HepG2 (cell line): ENCODE results near the gene ARHGEF10L. TPM values are rescaled to one million over a fixed set of nuclear protein-coding genes. Genes with fewer than 3 reads are reported as not detected.

Experiments
- ATAC-seq: fragments of 200-7000 bp; cut with Tn5 transposase; 3 replicates; pipeline ENCODE4 v1.9.1; 2020; ENCODE audit warnings: mild to moderate bottlenecking, moderate library complexity
- BruUV-seq: library from RNA; stranded (reverse); fragments of 400-500 nt; replicated peaks from 2 replicates; lab custom pipeline; 2021; lab: Mats Ljungman, UMichigan
- CTCF ChIA-PET: fragments of 300-600 bp; formaldehyde crosslinking; extraction: SDS; loops from one replicate; lab custom pipeline; 2021; ENCODE audit warnings: low total read pairs, inconsistent platforms, low intra/inter-chr PET ratio; lab: Yijun Ruan, JAX
- POLR2A ChIA-PET: fragments of 350-600 bp; sonication (Branson Sonifier 250); formaldehyde crosslinking; loops from one replicate; lab custom pipeline; 2020; ENCODE audit warnings: antibody characterized with exemption, inconsistent platforms; lab: Yijun Ruan, JAX
- DNase-seq: peaks from one replicate; pipeline ENCODE4 v3.0.0-alpha.2; 2015; ENCODE audit warnings: low spot score
- FAIRE-seq: peaks from 3 replicates; lab custom pipeline; 2011; peaks lifted over from hg19 to GRCh38; lab: Jason Lieb, UNC
- H2AFZ ChIP-seq: one replicate; pipeline ENCODE4 v1.6.1; 2011; ENCODE audit warnings: low read length, inconsistent platforms
- H3K27ac ChIP-seq: fragments of 300-600 bp; 3 replicates; pipeline ENCODE4 v1.8.0; 2011; ENCODE audit warnings: mixed run types, mild to moderate bottlenecking, mixed read lengths, low read length, inconsistent platforms; ENCODE audit not compliant: insufficient read depth; ENCODE audit errors: extremely low read length
- H3K27me3 ChIP-seq, 2 experiments: fragments of 200-600 bp in 1 of 2; 2 replicates in 1 of 2; 3 replicates in 1 of 2; pipeline versions ENCODE4 v1.6.0 to v1.8.0; 2011; ENCODE audit warnings: low read length in 2 of 2, mild to moderate bottlenecking in 2 of 2, moderate library complexity in 2 of 2, inconsistent platforms in 1 of 2; ENCODE audit not compliant: insufficient read depth in 2 of 2, control insufficient read depth in 1 of 2
- H3K36me3 ChIP-seq, 2 experiments: fragments of 200-600 bp in 1 of 2; replicated peaks in 1 of 2; 2 replicates in 1 of 2; 3 replicates in 1 of 2; pipeline versions ENCODE4 v1.5.1 to v1.8.0; 2011; ENCODE audit warnings: low read length in 2 of 2, inconsistent platforms in 1 of 2; ENCODE audit not compliant: insufficient read depth in 2 of 2, control insufficient read depth in 1 of 2
- H3K4me1 ChIP-seq: 2 replicates; pipeline ENCODE4 v1.5.1; 2012; ENCODE audit warnings: low read length, inconsistent platforms; ENCODE audit not compliant: insufficient read depth
- H3K4me2 ChIP-seq: 2 replicates; pipeline ENCODE4 v1.6.0; 2011; ENCODE audit warnings: low read depth, low read length, inconsistent platforms
- H3K4me3 ChIP-seq, 3 experiments: fragments of 200-600 bp in 1 of 3; sonication (generic), shearing (Covaris generic) in 1 of 3; replicated peaks in 1 of 3; 2 replicates each; pipeline ENCODE4 v1.5.1; 2011 to 2016; ENCODE audit warnings: low read length in 3 of 3, inconsistent platforms in 2 of 3, low read depth in 2 of 3, mild to moderate bottlenecking in 2 of 3, control low read depth in 1 of 3, mixed read lengths in 1 of 3; ENCODE audit not compliant: insufficient read depth in 1 of 3
- H3K79me2 ChIP-seq: one replicate; pipeline ENCODE4 v1.6.1; 2011; ENCODE audit warnings: low read length, inconsistent platforms; ENCODE audit not compliant: insufficient read depth
- H3K9ac ChIP-seq: 2 replicates; pipeline ENCODE4 v1.6.0; 2011; ENCODE audit warnings: mild to moderate bottlenecking, low read depth, low read length, inconsistent platforms; ENCODE audit not compliant: insufficient read depth
- H3K9me3 ChIP-seq: 2 replicates; pipeline ENCODE4 v1.5.1; 2012; ENCODE audit warnings: mild to moderate bottlenecking, low read length
- H4K20me1 ChIP-seq: 2 replicates; pipeline ENCODE4 v1.6.0; 2011; ENCODE audit warnings: inconsistent platforms, mild to moderate bottlenecking, low read length, moderate library complexity; ENCODE audit not compliant: insufficient read depth
- AGO2 ChIP-seq: fragments of 200-400 bp; formaldehyde crosslinking; optimal IDR thresholded peaks from 2 replicates; pipeline ENCODE3; 2017; ENCODE audit warnings: mild to moderate bottlenecking, low read depth, low read length, moderate library complexity
- EEA1 ChIP-seq: sonication (generic); formaldehyde crosslinking; IDR thresholded peaks from 2 replicates; pipeline ENCODE4 v1.5.1; 2020; ENCODE audit warnings: mild to moderate bottlenecking, missing genetic modification reagents, borderline replicate concordance
- MEIS2 ChIP-seq: sonication (generic); formaldehyde crosslinking; IDR thresholded peaks from 2 replicates; pipeline ENCODE4 v1.9.0; 2021; ENCODE audit warnings: mild to moderate bottlenecking, missing genetic modification reagents
- MXD4 ChIP-seq: IDR thresholded peaks from 2 replicates; pipeline ENCODE4 v1.6.1; 2016; ENCODE audit warnings: mild to moderate bottlenecking, missing biosample characterization, missing genetic modification reagents
- POLR2AphosphoS5 ChIP-seq: IDR thresholded peaks from 2 replicates; pipeline ENCODE4 v1.6.1; 2012; ENCODE audit warnings: low read depth, low read length
- RBM22 ChIP-seq: fragments of 200-400 bp; formaldehyde crosslinking; optimal IDR thresholded peaks from 2 replicates; pipeline ENCODE3; 2017; ENCODE audit warnings: mild to moderate bottlenecking, low read length, moderate library complexity
- ZNF33B ChIP-seq: sonication (generic); formaldehyde crosslinking; IDR thresholded peaks from 2 replicates; pipeline ENCODE4 v1.5.1; 2020; ENCODE audit warnings: mild to moderate bottlenecking, missing genetic modification reagents
- ZNF678 ChIP-seq: sonication (generic); formaldehyde crosslinking; IDR thresholded peaks from 2 replicates; pipeline ENCODE4 v1.4.0; 2020; ENCODE audit warnings: mild to moderate bottlenecking, missing genetic modification reagents
- ZZZ3 ChIP-seq: sonication (generic); formaldehyde crosslinking; IDR thresholded peaks from 2 replicates; pipeline ENCODE4 v1.4.0; 2020; ENCODE audit warnings: missing genetic modification reagents, mild to moderate bottlenecking, borderline replicate concordance
- WGBS: methylation state at CpG from one replicate; pipeline ENCODE4 v1.1.6; 2017; ENCODE audit warnings: low lambda C conversion rate; 5-methylcytosine and 5-hydroxymethylcytosine counted together
- in situ Hi-C: cut with HindIII; loops from 2 replicates; pipeline ENCODE4 v1.10.0; 2017; ENCODE audit warnings: low pct_unique_long_range_greater_than_20kb; ENCODE audit not compliant: extremely low pct_ligation_motif_present
- intact Hi-C: fragments of 100-400 bp; cut with micrococcal nuclease; formaldehyde crosslinking; loops from one replicate; pipeline ENCODE4 v1.10.0; 2022; ENCODE audit not compliant: unreplicated experiment
- polyA plus RNA-seq, 8 experiments: library from polyadenylated mRNA; depleted of rRNA in 3 of 8; stranded (reverse) in 7 of 8; unstranded in 1 of 8; fragments of >200 nt; fragmentation: Illumina TruSeq in 4 of 8; extraction: Trizol in 4 of 8; gene quantifications; 2 replicates each; pipeline versions ENCODE4 v1.2.1 to v1.2.3, GENCODE V29; 2011 to 2016; ENCODE audit warnings: low read depth in 4 of 8, missing spikeins in 1 of 8, mixed read lengths in 1 of 8; ENCODE audit not compliant: insufficient read depth in 1 of 8
- total RNA-seq, 5 experiments: library from RNA; depleted of rRNA; stranded (reverse); fragments of >200 nt; fragmentation: Illumina TruSeq; extraction: Trizol; gene quantifications; 2 replicates each; pipeline ENCODE4 v1.2.3, GENCODE V29; 2016; ENCODE audit warnings: low read depth in 1 of 5
- TF ChIP-seq, protein P1 (sequence below): sonication (generic); formaldehyde crosslinking; conservative IDR thresholded peaks from 2 replicates; pipeline ENCODE4 v1.4.0; 2020; ENCODE audit warnings: missing genetic modification reagents
- TF ChIP-seq, protein P2 (sequence below): sonication (generic); formaldehyde crosslinking; IDR thresholded peaks from one replicate; pipeline ENCODE4 v1.5.1; 2020; ENCODE audit warnings: mild to moderate bottlenecking, missing genetic modification reagents; ENCODE audit errors: not compliant biosample characterization
- TF ChIP-seq, protein P3 (sequence below): sonication (generic); formaldehyde crosslinking; IDR thresholded peaks from 2 replicates; pipeline ENCODE4; 2020; ENCODE audit warnings: missing genetic modification reagents, mild to moderate bottlenecking, borderline replicate concordance

The ARHGEF10L gene
- total and polyA plus RNA-seq, 2 of the 13 experiments (the other 11 are each of a cell fraction or from before 2014, with no cell fraction given): 46.5 to 78.3 TPM

DNA sequence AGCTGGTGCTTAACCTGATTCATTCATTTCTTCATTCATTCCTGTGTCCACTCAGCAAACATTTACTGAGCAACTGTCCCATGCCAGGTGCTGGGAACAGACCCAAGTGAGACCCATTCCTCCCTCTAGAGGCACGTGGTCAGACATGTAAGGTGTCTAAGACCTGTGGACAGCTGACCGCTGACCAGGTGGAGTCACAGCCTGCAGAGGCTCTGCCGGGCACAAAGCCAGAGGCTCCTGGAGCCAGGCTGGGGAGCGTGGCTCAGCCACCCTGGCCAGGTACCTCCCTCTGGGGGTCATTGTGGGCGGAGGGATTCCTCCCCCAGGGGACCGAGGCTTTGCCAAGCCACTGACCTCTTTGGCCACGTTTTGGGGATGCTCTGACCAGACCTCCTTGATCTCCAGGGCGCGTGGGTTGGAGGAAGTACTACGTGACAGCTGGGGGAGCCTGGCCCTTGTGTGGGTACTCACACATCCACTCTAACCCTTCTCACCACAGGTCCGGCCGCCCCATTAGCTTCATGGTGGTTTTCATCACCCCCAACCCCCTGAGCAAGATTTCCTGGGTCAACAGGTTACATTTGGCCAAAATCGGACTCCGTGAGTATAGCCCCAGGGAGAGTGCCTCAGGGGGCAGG lies 100.3 kb downstream of the ARHGEF10L start:
- peaks cover 10% of the 10 kb centered on the region; the same call in 1 of the 2 replicates for H4K20me1 ChIP-seq
- no peak overlapping the region for H3K9ac ChIP-seq
- no peak overlapping the region for H3K4me3 ChIP-seq
- H3K27me3 ChIP-seq: no peaks in the 10 kb centered on the region
- in situ Hi-C loops (no loop called here), intact Hi-C loops (no loop called here)
- 98% methylated on average over 11 of the region's 14 CpGs for WGBS
- H3K27ac ChIP-seq: no peak overlapping the region
- BruUV-seq: no TSS peak
- no peak for FAIRE-seq
- ChIA-PET POLR2A (no interaction called here), CTCF (no interaction called here)
- peaks cover 49 to 84% of the 10 kb centered on the region in 2 experiments for H3K36me3 ChIP-seq
- H3K4me2 ChIP-seq: no peak overlapping the region
- no peak for ATAC-seq
- DNase-seq: no peak
- H3K79me2 ChIP-seq: no peaks in the 10 kb centered on the region
- H3K9me3 ChIP-seq: no peaks in the 10 kb centered on the region
- H2AFZ ChIP-seq: no peak overlapping the region
- H3K4me1 ChIP-seq: no peaks in the 10 kb centered on the region
- no peak for TF ChIP-seq ZNF33B
- TF ChIP-seq EEA1 (CRISPR knock-in tag): no peak
- TF ChIP-seq, protein P1, sequence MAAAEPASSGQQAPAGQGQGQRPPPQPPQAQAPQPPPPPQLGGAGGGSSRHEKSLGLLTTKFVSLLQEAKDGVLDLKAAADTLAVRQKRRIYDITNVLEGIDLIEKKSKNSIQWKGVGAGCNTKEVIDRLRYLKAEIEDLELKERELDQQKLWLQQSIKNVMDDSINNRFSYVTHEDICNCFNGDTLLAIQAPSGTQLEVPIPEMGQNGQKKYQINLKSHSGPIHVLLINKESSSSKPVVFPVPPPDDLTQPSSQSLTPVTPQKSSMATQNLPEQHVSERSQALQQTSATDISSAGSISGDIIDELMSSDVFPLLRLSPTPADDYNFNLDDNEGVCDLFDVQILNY (CRISPR knock-in tag): no peak
- no peak for TF ChIP-seq ZNF678 (CRISPR knock-in tag)
- TF ChIP-seq, protein P2, sequence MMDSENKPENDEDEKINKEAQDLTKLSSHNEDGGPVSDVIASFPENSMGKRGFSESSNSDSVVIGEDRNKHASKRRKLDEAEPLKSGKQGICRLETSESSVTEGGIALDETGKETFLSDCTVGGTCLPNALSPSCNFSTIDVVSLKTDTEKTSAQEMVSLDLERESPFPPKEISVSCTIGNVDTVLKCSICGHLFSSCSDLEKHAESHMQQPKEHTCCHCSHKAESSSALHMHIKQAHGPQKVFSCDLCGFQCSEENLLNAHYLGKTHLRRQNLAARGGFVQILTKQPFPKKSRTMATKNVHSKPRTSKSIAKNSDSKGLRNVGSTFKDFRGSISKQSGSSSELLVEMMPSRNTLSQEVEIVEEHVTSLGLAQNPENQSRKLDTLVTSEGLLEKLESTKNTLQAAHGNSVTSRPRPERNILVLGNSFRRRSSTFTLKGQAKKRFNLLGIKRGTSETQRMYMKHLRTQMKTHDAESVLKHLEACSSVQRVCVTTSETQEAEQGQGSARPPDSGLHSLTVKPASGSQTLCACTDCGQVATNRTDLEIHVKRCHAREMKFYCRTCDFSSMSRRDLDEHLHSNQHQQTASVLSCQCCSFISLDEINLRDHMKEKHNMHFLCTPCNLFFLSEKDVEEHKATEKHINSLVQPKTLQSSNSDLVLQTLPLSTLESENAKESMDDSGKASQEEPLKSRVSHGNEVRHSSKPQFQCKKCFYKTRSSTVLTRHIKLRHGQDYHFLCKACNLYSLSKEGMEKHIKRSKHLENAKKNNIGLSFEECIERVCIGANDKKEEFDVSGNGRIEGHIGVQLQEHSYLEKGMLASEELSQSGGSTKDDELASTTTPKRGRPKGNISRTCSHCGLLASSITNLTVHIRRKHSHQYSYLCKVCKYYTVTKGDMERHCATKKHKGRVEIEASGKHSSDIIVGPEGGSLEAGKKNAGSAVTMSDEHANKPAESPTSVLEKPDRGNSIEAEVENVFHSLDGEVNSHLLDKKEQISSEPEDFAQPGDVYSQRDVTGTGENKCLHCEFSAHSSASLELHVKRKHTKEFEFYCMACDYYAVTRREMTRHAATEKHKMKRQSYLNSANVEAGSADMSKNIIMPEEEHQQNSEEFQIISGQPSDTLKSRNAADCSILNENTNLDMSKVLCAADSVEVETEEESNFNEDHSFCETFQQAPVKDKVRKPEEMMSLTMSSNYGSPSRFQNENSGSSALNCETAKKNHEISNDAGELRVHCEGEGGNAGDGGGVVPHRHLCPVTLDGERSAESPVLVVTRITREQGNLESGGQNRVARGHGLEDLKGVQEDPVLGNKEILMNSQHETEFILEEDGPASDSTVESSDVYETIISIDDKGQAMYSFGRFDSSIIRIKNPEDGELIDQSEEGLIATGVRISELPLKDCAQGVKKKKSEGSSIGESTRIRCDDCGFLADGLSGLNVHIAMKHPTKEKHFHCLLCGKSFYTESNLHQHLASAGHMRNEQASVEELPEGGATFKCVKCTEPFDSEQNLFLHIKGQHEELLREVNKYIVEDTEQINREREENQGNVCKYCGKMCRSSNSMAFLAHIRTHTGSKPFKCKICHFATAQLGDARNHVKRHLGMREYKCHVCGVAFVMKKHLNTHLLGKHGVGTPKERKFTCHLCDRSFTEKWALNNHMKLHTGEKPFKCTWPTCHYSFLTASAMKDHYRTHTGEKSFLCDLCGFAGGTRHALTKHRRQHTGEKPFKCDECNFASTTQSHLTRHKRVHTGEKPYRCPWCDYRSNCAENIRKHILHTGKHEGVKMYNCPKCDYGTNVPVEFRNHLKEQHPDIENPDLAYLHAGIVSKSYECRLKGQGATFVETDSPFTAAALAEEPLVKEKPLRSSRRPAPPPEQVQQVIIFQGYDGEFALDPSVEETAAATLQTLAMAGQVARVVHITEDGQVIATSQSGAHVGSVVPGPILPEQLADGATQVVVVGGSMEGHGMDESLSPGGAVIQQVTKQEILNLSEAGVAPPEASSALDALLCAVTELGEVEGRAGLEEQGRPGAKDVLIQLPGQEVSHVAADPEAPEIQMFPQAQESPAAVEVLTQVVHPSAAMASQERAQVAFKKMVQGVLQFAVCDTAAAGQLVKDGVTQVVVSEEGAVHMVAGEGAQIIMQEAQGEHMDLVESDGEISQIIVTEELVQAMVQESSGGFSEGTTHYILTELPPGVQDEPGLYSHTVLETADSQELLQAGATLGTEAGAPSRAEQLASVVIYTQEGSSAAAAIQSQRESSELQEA (CRISPR knock-in tag): no peak
- no peak for TF ChIP-seq MXD4 (CRISPR knock-in tag)
- TF ChIP-seq RBM22: peak; percentile 29
- TF ChIP-seq MEIS2 (CRISPR knock-in tag): no peak
- 0 out of 2 replicates have a peak, but pooled peaks have one; percentile 29 for TF ChIP-seq POLR2AphosphoS5
- no peak for TF ChIP-seq ZZZ3 (CRISPR knock-in tag)
- TF ChIP-seq, protein P3, sequence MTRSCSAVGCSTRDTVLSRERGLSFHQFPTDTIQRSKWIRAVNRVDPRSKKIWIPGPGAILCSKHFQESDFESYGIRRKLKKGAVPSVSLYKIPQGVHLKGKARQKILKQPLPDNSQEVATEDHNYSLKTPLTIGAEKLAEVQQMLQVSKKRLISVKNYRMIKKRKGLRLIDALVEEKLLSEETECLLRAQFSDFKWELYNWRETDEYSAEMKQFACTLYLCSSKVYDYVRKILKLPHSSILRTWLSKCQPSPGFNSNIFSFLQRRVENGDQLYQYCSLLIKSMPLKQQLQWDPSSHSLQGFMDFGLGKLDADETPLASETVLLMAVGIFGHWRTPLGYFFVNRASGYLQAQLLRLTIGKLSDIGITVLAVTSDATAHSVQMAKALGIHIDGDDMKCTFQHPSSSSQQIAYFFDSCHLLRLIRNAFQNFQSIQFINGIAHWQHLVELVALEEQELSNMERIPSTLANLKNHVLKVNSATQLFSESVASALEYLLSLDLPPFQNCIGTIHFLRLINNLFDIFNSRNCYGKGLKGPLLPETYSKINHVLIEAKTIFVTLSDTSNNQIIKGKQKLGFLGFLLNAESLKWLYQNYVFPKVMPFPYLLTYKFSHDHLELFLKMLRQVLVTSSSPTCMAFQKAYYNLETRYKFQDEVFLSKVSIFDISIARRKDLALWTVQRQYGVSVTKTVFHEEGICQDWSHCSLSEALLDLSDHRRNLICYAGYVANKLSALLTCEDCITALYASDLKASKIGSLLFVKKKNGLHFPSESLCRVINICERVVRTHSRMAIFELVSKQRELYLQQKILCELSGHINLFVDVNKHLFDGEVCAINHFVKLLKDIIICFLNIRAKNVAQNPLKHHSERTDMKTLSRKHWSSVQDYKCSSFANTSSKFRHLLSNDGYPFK (CRISPR knock-in tag): no peak
- TF ChIP-seq AGO2: peak; percentile 51
